SH-SY5Y (cell line): Measurements from ENCODE around the gene PLCL2.

Experiments used
- GATA2 ChIP-seq: IDR thresholded peaks from 2 replicates; pipeline ENCODE4 v1.6.1; 2011; ENCODE audit warnings: mild to moderate bottlenecking, low read depth, low read length
- GATA3 ChIP-seq: IDR thresholded peaks from 2 replicates; pipeline ENCODE4 v1.6.1; 2011; ENCODE audit warnings: low read depth, mild to moderate bottlenecking, low read length, moderate library complexity

DNA sequence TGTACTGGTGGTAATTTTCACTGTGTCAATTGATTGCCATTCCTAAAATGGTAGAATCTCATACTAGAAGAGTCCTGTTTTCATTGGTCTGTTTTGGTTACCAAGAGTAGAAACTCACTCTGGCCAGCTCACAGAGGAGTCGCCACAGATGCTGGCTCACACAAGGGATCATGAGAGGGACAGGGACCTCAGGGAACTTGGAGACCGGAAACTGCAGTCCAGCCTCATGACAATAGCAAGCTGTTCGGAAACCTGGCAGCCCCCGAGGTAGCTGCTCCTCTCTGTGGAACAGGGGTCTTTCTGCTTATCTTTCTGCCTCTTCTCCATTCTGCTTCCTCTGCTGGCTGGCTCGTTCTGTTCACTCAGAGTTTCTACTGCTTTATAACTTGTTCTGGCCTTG, 192.9 kb downstream of the PLCL2 start:
- TF ChIP-seq GATA2 (no peak), GATA3 (no peak)
